IMR-90 (cell line): Measurements from ENCODE around the gene PTPRC. TPM values are rescaled to one million over a fixed set of nuclear protein-coding genes. Genes with fewer than 3 reads are reported as not detected.

Experiments used
- ATAC-seq: fragments of 200-7000 bp; cut with Tn5 transposase; 2 replicates; pipeline ENCODE4 v1.9.1; 2020; ENCODE audit warnings: low read depth, mild to moderate bottlenecking, moderate library complexity
- BruUV-seq: library from RNA; stranded (reverse); fragments of 400-500 nt; replicated peaks from 2 replicates; lab custom pipeline; 2021; lab: Mats Ljungman, UMichigan
- CTCF ChIA-PET: fragments of 300-600 bp; formaldehyde crosslinking; extraction: SDS; loops from one replicate; lab custom pipeline; 2021; ENCODE audit warnings: antibody characterized with exemption; lab: Yijun Ruan, JAX
- POLR2A ChIA-PET: fragments of 300-600 bp; sonication (Branson Sonifier 250); formaldehyde crosslinking; loops from one replicate; lab custom pipeline; 2022; ENCODE audit warnings: antibody characterized with exemption; ENCODE audit not compliant: unreplicated experiment; lab: Charles Lee
- DNase-seq: peaks from one replicate; pipeline ENCODE4 v3.0.0; 2013
- H2AFZ ChIP-seq: replicated peaks from 2 replicates; pipeline ENCODE3; 2013; ENCODE audit warnings: low read length, mild to moderate bottlenecking; ENCODE audit not compliant: poor library complexity
- H2AK5ac ChIP-seq: 2 replicates; pipeline ENCODE4 v1.6.1; 2013; ENCODE audit warnings: low read depth, low read length, inconsistent platforms
- H2AK9ac ChIP-seq: replicated peaks from 2 replicates; pipeline ENCODE3; 2013; ENCODE audit warnings: mild to moderate bottlenecking, low read depth, low read length, moderate library complexity; ENCODE audit not compliant: poor library complexity
- H2BK120ac ChIP-seq: 2 replicates; pipeline ENCODE4 v1.6.1; 2013; ENCODE audit warnings: low read depth, low read length, inconsistent platforms
- H2BK15ac ChIP-seq: 3 replicates; pipeline ENCODE4 v1.6.1; 2013; ENCODE audit warnings: low read depth, low read length, inconsistent platforms
- H2BK20ac ChIP-seq: 2 replicates; pipeline ENCODE4 v1.6.1; 2013; ENCODE audit warnings: low read depth, mild to moderate bottlenecking, inconsistent platforms, low read length, moderate library complexity
- H2BK5ac ChIP-seq: 2 replicates; pipeline ENCODE4 v1.6.1; 2013; ENCODE audit warnings: mild to moderate bottlenecking, low read depth, low read length, inconsistent platforms; ENCODE audit not compliant: poor library complexity, severe bottlenecking
- H3K14ac ChIP-seq: replicated peaks from 2 replicates; pipeline ENCODE4 v1.6.1; 2013; ENCODE audit warnings: low read depth, low read length, inconsistent platforms
- H3K18ac ChIP-seq: 2 replicates; pipeline ENCODE4 v1.6.1; 2013; ENCODE audit warnings: low read depth, low read length, control low read depth
- H3K23ac ChIP-seq: 2 replicates; pipeline ENCODE4 v1.6.1; 2013; ENCODE audit warnings: low read depth, low read length, inconsistent platforms
- H3K27ac ChIP-seq: 2 replicates; pipeline ENCODE4 v1.5.1; 2013; ENCODE audit warnings: mild to moderate bottlenecking, control low read depth, low read length; ENCODE audit not compliant: insufficient read depth
- H3K27me3 ChIP-seq: 2 replicates; pipeline ENCODE4 v1.6.1; 2013; ENCODE audit warnings: low read length; ENCODE audit not compliant: control insufficient read depth, insufficient read depth
- H3K36me3 ChIP-seq: 2 replicates; pipeline ENCODE4 v1.6.1; 2013; ENCODE audit warnings: low read length, mixed read lengths; ENCODE audit not compliant: control insufficient read depth, insufficient read depth
- H3K4ac ChIP-seq: 2 replicates; pipeline ENCODE4 v1.6.1; 2013; ENCODE audit warnings: low read depth, low read length, inconsistent platforms
- H3K4me1 ChIP-seq: 2 replicates; pipeline ENCODE4 v1.6.1; 2013; ENCODE audit warnings: low read length, mixed read lengths; ENCODE audit not compliant: control insufficient read depth, insufficient read depth
- H3K4me2 ChIP-seq: 2 replicates; pipeline ENCODE4 v1.6.1; 2013; ENCODE audit warnings: low read depth, mild to moderate bottlenecking, control low read depth, low read length, moderate library complexity
- H3K4me3 ChIP-seq: 2 replicates; pipeline ENCODE4 v1.5.1; 2013; ENCODE audit warnings: low read depth, mild to moderate bottlenecking, control low read depth, low read length, moderate library complexity; ENCODE audit not compliant: insufficient read depth
- H3K56ac ChIP-seq: 2 replicates; pipeline ENCODE4 v1.6.1; 2013; ENCODE audit warnings: low read length, inconsistent platforms; ENCODE audit not compliant: insufficient read depth; ENCODE audit errors: extremely low read depth
- H3K79me1 ChIP-seq, 2 experiments: 2 replicates each; pipeline ENCODE4 v1.6.1; 2013; ENCODE audit warnings: low read length in 2 of 2, inconsistent platforms in 1 of 2, low read depth in 1 of 2
- H3K9ac ChIP-seq: 2 replicates; pipeline ENCODE4 v1.6.1; 2013; ENCODE audit warnings: low read depth, low read length, control low read depth
- H3K9me1 ChIP-seq: 2 replicates; pipeline ENCODE4 v1.6.1; 2013; ENCODE audit warnings: low read length, inconsistent platforms; ENCODE audit not compliant: insufficient read depth
- H3K9me3 ChIP-seq: 2 replicates; pipeline ENCODE4 v1.6.1; 2013; ENCODE audit warnings: low read length; ENCODE audit not compliant: control insufficient read depth, insufficient read depth
- H4K20me1 ChIP-seq: 2 replicates; pipeline ENCODE4 v1.6.1; 2013; ENCODE audit warnings: low read length, inconsistent platforms; ENCODE audit not compliant: insufficient read depth
- H4K5ac ChIP-seq: 2 replicates; pipeline ENCODE4 v1.6.1; 2013; ENCODE audit warnings: mild to moderate bottlenecking, low read depth, low read length, control low read depth
- H4K8ac ChIP-seq, 2 experiments: 2 replicates each; pipeline ENCODE4 v1.6.1; 2013; ENCODE audit warnings: low read depth in 2 of 2, low read length in 2 of 2, control low read depth in 1 of 2, inconsistent platforms in 1 of 2
- H4K91ac ChIP-seq: 2 replicates; pipeline ENCODE4 v1.6.1; 2013; ENCODE audit warnings: low read depth, low read length, inconsistent platforms; ENCODE audit not compliant: insufficient read depth
- MAFK ChIP-seq: IDR thresholded peaks from 2 replicates; pipeline ENCODE4 v1.6.1; 2012; ENCODE audit warnings: low read depth, low read length, improper control_type of control experiment
- MAZ ChIP-seq: IDR thresholded peaks from 2 replicates; pipeline ENCODE4 v1.6.1; 2012; ENCODE audit warnings: low read depth, mild to moderate bottlenecking, low read length, improper control_type of control experiment, moderate library complexity, borderline replicate concordance
- MXI1 ChIP-seq: IDR thresholded peaks from 2 replicates; pipeline ENCODE4 v1.6.1; 2012; ENCODE audit warnings: low read depth, mild to moderate bottlenecking, low read length, moderate library complexity, borderline replicate concordance
- USF2 ChIP-seq: fragments of 150-350 bp; IDR thresholded peaks from 2 replicates; pipeline ENCODE4 v1.6.1; 2017; ENCODE audit warnings: mild to moderate bottlenecking, antibody characterized with exemption, low read length, low read depth
- WGBS, 2 experiments: methylation state at CpG; one replicate each; pipeline versions ENCODE4 v1.1.5 to v1.1.7; 2013; ENCODE audit warnings: missing lambda C conversion rate in 2 of 2; ENCODE audit not compliant: insufficient read length in 1 of 2; ENCODE audit errors: extremely low coverage in 2 of 2; 5-methylcytosine and 5-hydroxymethylcytosine counted together
- dilution Hi-C: fragments of 300-500 bp; cut with HindIII; formaldehyde crosslinking; loops from one replicate; pipeline ENCODE4 v1.14.3; 2018; ENCODE audit warnings: low sequenced_read_pairs; ENCODE audit not compliant: unreplicated experiment
- in situ Hi-C: fragments of 300-500 bp; cut with MboI; formaldehyde crosslinking; loops from 3 replicates; pipeline ENCODE4 v1.14.3; 2019; ENCODE audit warnings: low sequenced_read_pairs, inconsistent platforms, mixed read lengths
- intact Hi-C: fragments of 100-400 bp; cut with micrococcal nuclease; formaldehyde crosslinking; loops from 2 replicates; pipeline ENCODE4 v1.10.0; 2022
- polyA plus RNA-seq, 3 experiments: library from polyadenylated mRNA; depleted of rRNA; stranded (reverse); fragments of >200 nt; gene quantifications; 2 replicates each; pipeline ENCODE4 v1.2.3, GENCODE V29; 2012; ENCODE audit warnings: low replicate concordance in 1 of 3
- total RNA-seq: library from RNA; depleted of rRNA; stranded (reverse); fragments of >200 nt; gene quantifications from 2 replicates; pipeline ENCODE4 v1.2.3, GENCODE V29; 2012

Gene PTPRC
- total and polyA plus RNA-seq, 2 of the 4 experiments (the other 2 are of a cell fraction) = not detected

GRCh38 chr1:198620951-198621824 is 17.7 kb upstream of the PTPRC start:
- H4K91ac ChIP-seq = 0 out of 2 replicates have a peak overlapping the region, but pooled peaks have one; percentile 1
- no TSS peak for BruUV-seq
- no peaks in the 10 kb centered on the region for H3K27me3 ChIP-seq
- no peak overlapping the region for H3K9ac ChIP-seq
- no peak overlapping the region for H3K23ac ChIP-seq
- H3K27ac ChIP-seq = no peak overlapping the region
- H3K18ac ChIP-seq = no peak overlapping the region
- H2BK5ac ChIP-seq = no peak overlapping the region
- H3K14ac ChIP-seq = peak overlapping the region; percentile 19; the same call in 1 of the 2 replicates
- no peaks in the 10 kb centered on the region for H4K20me1 ChIP-seq
- in situ Hi-C loops = no loop called here
- H2AFZ ChIP-seq = no peak overlapping the region
- no peaks in the 10 kb centered on the region for H3K9me3 ChIP-seq
- no peaks in the 10 kb centered on the region for H3K36me3 ChIP-seq
- DNase-seq (no peak), ATAC-seq (no peak)
- WGBS, 2 experiments = 87% methylated on average over 4 of the region's 10 CpGs; no CpG with 5 or more reads in 1 of the 2 experiments
- no peak overlapping the region for H4K8ac ChIP-seq
- 0 out of 3 replicates have a peak overlapping the region, but pooled peaks have one; percentile 1 for H2BK15ac ChIP-seq
- H3K4me1 ChIP-seq = no peaks in the 10 kb centered on the region
- no peak overlapping the region for H3K4me3 ChIP-seq
- peak overlapping the region; percentile 40 for H2AK5ac ChIP-seq
- no peak overlapping the region for H4K5ac ChIP-seq
- H3K56ac ChIP-seq = no peak overlapping the region
- no peak overlapping the region for H3K4me2 ChIP-seq
- intact Hi-C loops = no loop called here
- POLR2A ChIA-PET = no interaction called here
- dilution Hi-C loops = no loop called here
- no peak overlapping the region for H2AK9ac ChIP-seq
- peak overlapping the region; percentile 29; the same call in 1 of the 2 replicates for H2BK120ac ChIP-seq
- H3K4ac ChIP-seq = no peak overlapping the region
- no peaks in the 10 kb centered on the region for H3K79me1 ChIP-seq
- no peaks in the 10 kb centered on the region for H3K9me1 ChIP-seq
- CTCF ChIA-PET = no interaction called here
- no peak overlapping the region for H2BK20ac ChIP-seq
- TF ChIP-seq MAZ (no peak), USF2 (no peak), MAFK (no peak), MXI1 (no peak)
